Small intestine (tissue), 7 donors: ENCODE measurements around the gene SDCCAG8. TPM values are rescaled to one million over a fixed set of nuclear protein-coding genes. Genes with fewer than 3 reads are reported as not detected.
A peak's percentile ranks its signal among the peaks of the same experiment; 100 is the strongest.

Experiments used
- DNase-seq, 2 donors: peaks; one replicate each; pipeline versions ENCODE4 v3.0.0 to v3.0.0-alpha.2; 2013
- FAIRE-seq: peaks from 2 replicates; lab custom pipeline; 2012; peaks lifted over from hg19 to GRCh38; lab: Jason Lieb, UNC
- H3K27ac ChIP-seq, 3 donors: one replicate each; pipeline ENCODE4 v1.5.1; 2013; ENCODE audit warnings: low read length in 2 of 3, mild to moderate bottlenecking in 2 of 3, control low read depth in 1 of 3, inconsistent platforms in 1 of 3, low read depth in 1 of 3, moderate library complexity in 1 of 3
- H3K27me3 ChIP-seq, 3 donors: one replicate each; pipeline ENCODE4 v1.6.1; 2013; ENCODE audit warnings: low read length in 3 of 3, inconsistent platforms in 1 of 3; ENCODE audit not compliant: control insufficient read depth in 3 of 3, insufficient read depth in 3 of 3
- H3K36me3 ChIP-seq, 3 donors: one replicate each; pipeline ENCODE4 v1.6.1; 2013; ENCODE audit warnings: low read length in 3 of 3, inconsistent platforms in 1 of 3, low read depth in 1 of 3, mild to moderate bottlenecking in 1 of 3, moderate library complexity in 1 of 3; ENCODE audit not compliant: control insufficient read depth in 3 of 3, insufficient read depth in 2 of 3
- H3K4me1 ChIP-seq, 3 donors: one replicate each; pipeline ENCODE4 v1.6.1; 2013; ENCODE audit warnings: low read length in 2 of 3, inconsistent platforms in 1 of 3, low read depth in 1 of 3, mild to moderate bottlenecking in 1 of 3, moderate library complexity in 1 of 3; ENCODE audit not compliant: control insufficient read depth in 3 of 3, insufficient read depth in 2 of 3
- H3K4me3 ChIP-seq, 3 donors: one replicate each; pipeline ENCODE4 v1.5.1; 2013; ENCODE audit warnings: low read length in 3 of 3, control low read depth in 1 of 3, inconsistent platforms in 1 of 3, low read depth in 1 of 3, mild to moderate bottlenecking in 1 of 3, moderate library complexity in 1 of 3
- H3K9me3 ChIP-seq, 2 donors: one replicate each; pipeline ENCODE4 v1.6.1; 2013; ENCODE audit warnings: low read depth in 1 of 2, low read length in 1 of 2; ENCODE audit not compliant: control insufficient read depth in 2 of 2, insufficient read depth in 1 of 2
- WGBS, 3 donors: extraction: QIAGEN DNeasy Blood & Tissue Kit; methylation state at CpG; one replicate each; pipeline ENCODE4 v1.1.7; 2013; 5-methylcytosine and 5-hydroxymethylcytosine counted together
- polyA plus RNA-seq, 4 donors: library from polyadenylated mRNA; stranded (reverse) in 3 of 4; unstranded in 1 of 4; fragments of 200-250 nt in 3 of 4; fragments of 120-200 nt in 1 of 4; gene quantifications; one replicate each; pipeline versions ENCODE4 v1.2.1 to v1.2.3, GENCODE V29; 2013
- donor health status: healthy with polysubstance abuse.
- donor health status: control.
- donor health status: control.
- donor health status: Bipolar disorder and iron deficiency.
- donor health status: healthy.

The SDCCAG8 gene
- polyA plus RNA-seq, 4 donors, result 19.2 to 32.2 (median 23.6) TPM

- DNase-seq, result no peak
- FAIRE-seq, result no peak
- Histone ChIP-seq H3K9me3 (no peaks in the 10 kb centered on the region), H3K4me3 (no peak overlapping the region), H3K36me3 (peaks cover 0 to 12% (median 0%) of the 10 kb centered on the region in 3 donors), H3K27ac (no peak overlapping the region), H3K27me3 (no peaks in the 10 kb centered on the region), H3K4me1 (no peaks in the 10 kb centered on the region)
- 68 to 86% (median 81%) methylated on average over 2 of the region's 2 CpGs for WGBS, 3 donors
Observed at GRCh38 chr1:243434594-243434993, 178.8 kb downstream of the SDCCAG8 start.

DNA sequence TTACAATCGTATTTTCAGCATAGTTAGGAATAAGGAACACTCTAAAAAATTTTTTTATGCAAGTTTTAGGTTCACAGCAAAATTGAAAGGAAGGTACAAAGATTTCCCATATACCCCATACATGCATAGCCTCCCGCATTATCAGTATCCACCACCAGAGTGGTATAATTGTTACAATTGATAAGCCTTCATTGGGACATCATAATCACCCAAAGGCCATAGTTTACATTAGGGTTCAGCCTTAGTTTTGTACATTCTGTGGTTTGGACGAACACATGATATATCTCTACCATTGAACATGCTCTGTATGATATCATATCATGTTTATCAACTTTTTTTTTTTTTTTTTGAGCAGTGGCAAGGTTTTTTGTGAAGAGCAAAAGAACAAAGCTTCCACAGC is 180.0 kb downstream of the SDCCAG8 start:
- no peaks in the 10 kb centered on the region for H3K9me3 ChIP-seq
- H3K27me3 ChIP-seq, result no peaks in the 10 kb centered on the region
- H3K36me3 ChIP-seq, result peaks cover 0 to 9% (median 0%) of the 10 kb centered on the region in 3 donors
- FAIRE-seq (no peak), DNase-seq (no peak)
- H3K4me3 ChIP-seq, result no peak overlapping the region
- H3K4me1 ChIP-seq, result no peaks in the 10 kb centered on the region
- 86 to 94% (median 89%) methylated on average over 3 of the region's 3 CpGs for WGBS, 3 donors
- no peak overlapping the region for H3K27ac ChIP-seq

DNA sequence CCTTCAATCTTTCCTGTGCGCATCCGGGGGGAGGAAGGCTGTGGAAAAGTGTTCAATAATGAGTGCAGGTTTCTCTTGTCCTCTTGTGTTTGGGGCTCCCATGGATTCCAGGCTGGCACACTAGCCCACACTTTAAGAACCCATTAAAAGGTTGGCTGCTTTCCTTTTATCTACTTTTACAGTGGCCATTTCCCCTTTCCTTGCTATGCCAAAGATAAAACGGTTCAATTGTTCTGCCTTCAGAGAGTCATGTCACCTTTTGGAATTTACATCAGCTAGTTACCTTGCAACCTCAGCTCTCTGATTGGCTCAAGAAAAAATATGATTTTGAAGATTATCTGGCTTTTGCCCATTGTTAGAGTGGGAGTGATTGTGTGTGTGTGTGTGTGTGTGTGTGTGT is 182.3 kb downstream of the SDCCAG8 start:
- no peak for FAIRE-seq
- WGBS, 3 donors, result 72 to 86% (median 78%) methylated on average over 3 of the region's 3 CpGs
- no peak overlapping the region for H3K27ac ChIP-seq

DNA sequence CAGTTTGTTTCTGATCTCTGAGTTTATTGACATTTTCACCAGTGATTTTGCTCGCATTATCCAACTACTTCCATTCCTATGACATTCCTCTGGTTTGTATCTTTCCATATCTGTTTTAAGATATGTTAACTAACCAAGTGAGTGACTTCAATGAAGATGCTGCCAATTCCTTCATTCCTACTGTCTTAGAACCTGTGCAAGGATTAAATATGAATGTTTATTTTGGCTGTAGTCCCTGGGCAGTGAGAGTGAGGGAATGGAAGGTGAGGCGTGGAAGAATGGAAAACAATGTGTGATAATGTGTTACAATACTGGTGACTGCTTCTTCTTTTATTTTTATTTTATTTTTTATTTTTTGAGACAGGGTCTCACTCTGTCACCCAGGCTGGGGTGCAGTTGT is 183.0 kb downstream of the SDCCAG8 start:
- no peak overlapping the region for H3K4me3 ChIP-seq
- DNase-seq (no peak), FAIRE-seq (no peak)
- H3K9me3 ChIP-seq, result no peaks in the 10 kb centered on the region
- no peaks in the 10 kb centered on the region for H3K27me3 ChIP-seq
- H3K4me1 ChIP-seq, result no peaks in the 10 kb centered on the region
- 86 to 93% (median 92%) methylated on average over 2 of the region's 2 CpGs for WGBS, 3 donors
- H3K27ac ChIP-seq, result no peak overlapping the region
- H3K36me3 ChIP-seq, result peaks cover 0 to 4% (median 0%) of the 10 kb centered on the region in 3 donors

More for the DNA sequence above, 182.3 kb downstream of the SDCCAG8 start:
- Histone ChIP-seq H3K4me3 (no peak overlapping the region), H3K9me3 (no peaks in the 10 kb centered on the region), H3K4me1 (no peaks in the 10 kb centered on the region), H3K27me3 (no peaks in the 10 kb centered on the region), H3K36me3 (peaks cover 0 to 7% (median 0%) of the 10 kb centered on the region in 3 donors)
- DNase-seq, result no peak

- Histone ChIP-seq H3K9me3 (no peaks in the 10 kb centered on the region), H3K4me1 (no peaks in the 10 kb centered on the region), H3K36me3 (peaks cover 0 to 4% (median 0%) of the 10 kb centered on the region in 3 donors), H3K27me3 (no peaks in the 10 kb centered on the region), H3K4me3 (no peak overlapping the region), H3K27ac (no peak overlapping the region)
- FAIRE-seq (no peak), DNase-seq (no peak)
- WGBS, 3 donors, result 92 to 98% (median 92%) methylated on average over 2 of the region's 2 CpGs
Observed at GRCh38 chr1:243440406-243440805, 184.6 kb downstream of the SDCCAG8 start.

DNA sequence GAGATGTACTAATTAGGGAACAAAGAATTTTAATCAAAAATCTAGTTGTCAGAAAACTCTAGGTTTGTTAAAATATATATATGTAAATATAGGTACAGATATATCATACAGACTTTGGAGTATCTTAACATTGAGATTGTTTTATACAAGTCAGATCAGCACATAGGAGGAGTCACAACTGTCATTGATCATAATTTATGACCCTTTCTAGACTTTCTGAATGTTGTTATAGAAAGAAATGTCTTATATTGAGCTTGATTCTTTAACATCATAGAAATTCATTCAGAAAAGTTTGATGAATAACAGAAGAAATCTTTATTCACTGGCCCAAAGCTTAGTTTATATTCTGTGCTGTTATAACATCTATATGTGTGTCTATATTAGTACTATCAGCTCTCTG is 185.8 kb downstream of the SDCCAG8 start:
- Histone ChIP-seq H3K36me3 (peaks cover 0 to 9% (median 0%) of the 10 kb centered on the region in 3 donors), H3K4me1 (no peaks in the 10 kb centered on the region), H3K9me3 (no peaks in the 10 kb centered on the region), H3K27me3 (no peaks in the 10 kb centered on the region), H3K4me3 (no peak overlapping the region), H3K27ac (no peak overlapping the region)
- FAIRE-seq (no peak), DNase-seq (no peak)

GRCh38 chr1:243443557-243443956 is 187.7 kb downstream of the SDCCAG8 start:
- no peak for FAIRE-seq
- H3K36me3 ChIP-seq, result peaks cover 0 to 8% (median 0%) of the 10 kb centered on the region in 3 donors

GRCh38 chr1:243447347-243447746 is 191.5 kb downstream of the SDCCAG8 start:
- FAIRE-seq, result no peak
- Histone ChIP-seq H3K4me1 (no peaks in the 10 kb centered on the region), H3K36me3 (peaks cover 0 to 8% (median 0%) of the 10 kb centered on the region in 3 donors), H3K27ac (no peak overlapping the region), H3K9me3 (no peaks in the 10 kb centered on the region), H3K4me3 (no peak overlapping the region), H3K27me3 (no peaks in the 10 kb centered on the region)
- 75 to 83% (median 75%) methylated on average over 3 of the region's 3 CpGs for WGBS, 3 donors
- peak; percentile 4 to 8 for DNase-seq

More at GRCh38 chr1:243443557-243443956, 187.7 kb downstream of the SDCCAG8 start:
- DNase-seq, result no peak
- H3K27ac ChIP-seq, result no peak overlapping the region
- no peaks in the 10 kb centered on the region for H3K27me3 ChIP-seq
- no peaks in the 10 kb centered on the region for H3K9me3 ChIP-seq
- H3K4me3 ChIP-seq, result no peak overlapping the region
- 63 to 90% (median 86%) methylated on average over 4 of the region's 4 CpGs for WGBS, 3 donors
- H3K4me1 ChIP-seq, result no peaks in the 10 kb centered on the region

- H3K36me3 ChIP-seq, result peaks cover 0 to 8% (median 0%) of the 10 kb centered on the region in 3 donors
- WGBS, 3 donors, result 68 to 86% (median 78%) methylated on average over 4 of the region's 4 CpGs
- H3K27me3 ChIP-seq, result no peaks in the 10 kb centered on the region
- no peak overlapping the region for H3K4me3 ChIP-seq
- no peak for DNase-seq
- no peak overlapping the region for H3K27ac ChIP-seq
- no peak for FAIRE-seq
- H3K4me1 ChIP-seq, result no peaks in the 10 kb centered on the region
- H3K9me3 ChIP-seq, result no peaks in the 10 kb centered on the region
Observed at GRCh38 chr1:243447844-243448243, 192.0 kb downstream of the SDCCAG8 start.
